Activated naive CD4-positive, alpha-beta T cell treated with Interleukin-2 at 50 U/mL for 16 hours (primary cell): ENCODE measurements around the gene CNNM4.

ENCODE experiments used
- DNase-seq: peaks from one replicate; pipeline ENCODE4 v3.0.0-alpha.2; 2020

The CNNM4 gene

GRCh38 chr2:96760036-96760985 lies at the start of gene CNNM4:
TSS of gene CNNM4 (plus strand) at chr2:96760902. CDS start at chr2:96761000, 98 bp downstream.
- peak; percentile 93 for DNase-seq

GRCh38 chr2:96710985-96711384 lies 49.7 kb upstream of the CNNM4 start:
- DNase-seq, result no peak

GRCh38 chr2:96715658-96716057 lies 45.0 kb upstream of the CNNM4 start:
- DNase-seq, result no peak

GRCh38 chr2:96716388-96716787 lies 44.3 kb upstream of the CNNM4 start:
- no peak for DNase-seq

- no peak for DNase-seq
Measured at GRCh38 chr2:96726131-96726530, 34.6 kb upstream of the CNNM4 start.

- no peak for DNase-seq
Measured at GRCh38 chr2:96727431-96727830, 33.3 kb upstream of the CNNM4 start.

GRCh38 chr2:96729748-96730147 lies 31.0 kb upstream of the CNNM4 start:
- DNase-seq, result no peak

GRCh38 chr2:96730212-96730611 lies 30.5 kb upstream of the CNNM4 start:
- no peak for DNase-seq

GRCh38 chr2:96733931-96734330 lies 26.8 kb upstream of the CNNM4 start:
- no peak for DNase-seq

GRCh38 chr2:96734880-96735583 lies 25.7 kb upstream of the CNNM4 start:
- DNase-seq, result no peak

- DNase-seq, result no peak
Measured at GRCh38 chr2:96737251-96737650, 23.5 kb upstream of the CNNM4 start.

- no peak for DNase-seq
Measured at GRCh38 chr2:96737831-96738230, 22.9 kb upstream of the CNNM4 start.

GRCh38 chr2:96739076-96739632 lies 21.5 kb upstream of the CNNM4 start:
- no peak for DNase-seq

- peak; percentile 97 for DNase-seq
Measured at GRCh38 chr2:96739633-96740428, 20.9 kb upstream of the CNNM4 start, which contains the start of gene LMAN2L. TSS of gene LMAN2L (minus strand) at chr2:96740064. CDS start at chr2:96740040, 24 bp downstream.

- DNase-seq, result no peak
Measured at GRCh38 chr2:96747061-96747617, 13.6 kb upstream of the CNNM4 start.

- no peak for DNase-seq
Measured at GRCh38 chr2:96751800-96752199, 8.9 kb upstream of the CNNM4 start.

GRCh38 chr2:96753661-96754282 lies 6.9 kb upstream of the CNNM4 start:
- DNase-seq, result no peak

- no peak for DNase-seq
Measured at GRCh38 chr2:96754317-96754716, 6.4 kb upstream of the CNNM4 start.

GRCh38 chr2:96756788-96757476 lies 3.8 kb upstream of the CNNM4 start:
- no peak for DNase-seq

- DNase-seq, result no peak
Measured at GRCh38 chr2:96757477-96757860, 3.2 kb upstream of the CNNM4 start.

GRCh38 chr2:96758987-96759386 lies 1.7 kb upstream of the CNNM4 start:
- no peak for DNase-seq
